ENCODE measurements around the gene CENPE. TPM values are rescaled to one million over a fixed set of nuclear protein-coding genes. Genes with fewer than 3 reads are reported as not detected.

The CENPE gene
- polyA plus RNA-seq, 1 experiment = 2.4 TPM

GRCh38 chr4:103156106-103156505, 42.0 kb downstream of the CENPE start:
- CTCF ChIA-PET = no interaction called here
- POLR2A ChIA-PET = no interaction called here
- no peak for TF ChIP-seq CTCF (IDR thresholded peaks at IDR 0.05; ENCODE audit: insufficient read depth, low read depth, low read length)
- Histone ChIP-seq H3K4me3 (ENCODE audit: low read depth, low read length) (no peak overlapping the region), H3K36me3 (ENCODE audit: control insufficient read depth, insufficient read depth, low read length) (no peaks in the 10 kb centered on the region), H3K27me3 (ENCODE audit: control insufficient read depth, insufficient read depth, low read length) (no peaks in the 10 kb centered on the region)
- DNase-seq (ENCODE audit: low read depth) = no peak

- ChIA-PET POLR2A (no interaction called here), CTCF (no interaction called here)
- H3K27me3 ChIP-seq (ENCODE audit: control insufficient read depth, insufficient read depth, low read length) = no peaks in the 10 kb centered on the region
- no peak overlapping the region for H3K4me3 ChIP-seq (ENCODE audit: low read depth, low read length)
- no peak for DNase-seq (ENCODE audit: low read depth)
- TF ChIP-seq CTCF (IDR thresholded peaks at IDR 0.05; ENCODE audit: insufficient read depth, low read depth, low read length) = no peak
- no peaks in the 10 kb centered on the region for H3K36me3 ChIP-seq (ENCODE audit: control insufficient read depth, insufficient read depth, low read length)
Observed at GRCh38 chr4:103152381-103152780, 45.8 kb downstream of the CENPE start.

- POLR2A ChIA-PET = interaction anchor here (1.0 kb wide), 1 partner anchor 15 kb away, joined by 3 read pairs; no protein-coding TSS in a partner anchor
Observed at GRCh38 chr4:103150677-103151076, 47.5 kb downstream of the CENPE start.

GRCh38 chr4:103144926-103145325, 53.2 kb downstream of the CENPE start:
- ChIA-PET POLR2A (no interaction called here), CTCF (no interaction called here)
- TF ChIP-seq CTCF (IDR thresholded peaks at IDR 0.05; ENCODE audit: insufficient read depth, low read depth, low read length) = no peak
- DNase-seq (ENCODE audit: low read depth) = no peak
- no peaks in the 10 kb centered on the region for H3K27me3 ChIP-seq (ENCODE audit: control insufficient read depth, insufficient read depth, low read length)
- no peak overlapping the region for H3K4me3 ChIP-seq (ENCODE audit: low read depth, low read length)
- H3K36me3 ChIP-seq (ENCODE audit: control insufficient read depth, insufficient read depth, low read length) = no peaks in the 10 kb centered on the region; the same call in 1 of the 2 replicates

More at GRCh38 chr4:103150677-103151076, 47.5 kb downstream of the CENPE start:
- CTCF ChIA-PET = no interaction called here
- Histone ChIP-seq H3K27me3 (ENCODE audit: control insufficient read depth, insufficient read depth, low read length) (no peaks in the 10 kb centered on the region), H3K36me3 (ENCODE audit: control insufficient read depth, insufficient read depth, low read length) (no peaks in the 10 kb centered on the region), H3K4me3 (ENCODE audit: low read depth, low read length) (no peak overlapping the region)
- peak; percentile 35 for DNase-seq (ENCODE audit: low read depth)
- no peak for TF ChIP-seq CTCF (IDR thresholded peaks at IDR 0.05; ENCODE audit: insufficient read depth, low read depth, low read length)

- 0 out of 2 replicates have a peak, but pooled peaks have one; percentile 2 for TF ChIP-seq CTCF (IDR thresholded peaks at IDR 0.05; ENCODE audit: insufficient read depth, low read depth, low read length)
- ChIA-PET POLR2A (no interaction called here), CTCF (interaction anchor here (0.7 to 1.0 kb wide), 2 partner anchors 12 to 80 kb away, joined by 3 read pairs; no protein-coding TSS in a partner anchor)
- Histone ChIP-seq H3K27me3 (ENCODE audit: control insufficient read depth, insufficient read depth, low read length) (no peaks in the 10 kb centered on the region), H3K4me3 (ENCODE audit: low read depth, low read length) (no peak overlapping the region), H3K36me3 (ENCODE audit: control insufficient read depth, insufficient read depth, low read length) (no peaks in the 10 kb centered on the region)
- DNase-seq (ENCODE audit: low read depth) = no peak
Observed at GRCh38 chr4:103137446-103137827, 60.7 kb downstream of the CENPE start.

All from BJ (cell line).